ENCODE data around the gene TOR1A. TPM values are rescaled to one million over a fixed set of nuclear protein-coding genes. Genes with fewer than 3 reads are reported as not detected.

The TOR1A gene
- total RNA-seq, 2 experiments from 2014 or later = 31.9 to 32.4 TPM

DNA sequence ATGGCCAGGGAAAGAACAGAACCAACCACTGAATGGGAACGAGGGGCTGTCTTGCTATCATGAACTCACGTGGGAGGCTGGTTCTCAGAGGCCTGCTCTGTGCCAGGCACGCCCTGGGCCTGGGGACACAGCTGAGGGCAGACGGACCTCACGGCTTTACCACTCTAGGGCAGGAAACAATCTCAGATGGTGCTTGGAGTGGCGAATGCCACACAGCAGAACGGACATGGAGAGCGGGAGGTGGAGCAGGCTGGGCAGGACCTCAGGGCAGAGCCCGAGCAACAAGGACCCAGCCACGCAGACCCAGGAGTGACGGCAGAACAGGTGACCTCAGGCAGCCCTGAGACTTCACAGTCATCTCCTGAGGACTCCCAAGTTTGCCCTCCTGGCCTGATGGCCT, 8.7 kb downstream of the TOR1A start:
- H3K36me3 Mint-ChIP-seq (ENCODE audit: low read depth) = peaks cover 49% of the 10 kb centered on the region
- H3K9me3 Mint-ChIP-seq = no peaks in the 10 kb centered on the region
- ATAC-seq = no peak
- CTCF ChIA-PET = no interaction called here
- intact Hi-C loops (cut with micrococcal nuclease) = no loop called here
- no peaks in the 10 kb centered on the region for H3K27me3 Mint-ChIP-seq
- POLR2A ChIA-PET = interaction anchor here (1.3 to 1.5 kb wide), 3 partner anchors 8 to 29 kb away, joined by 3 to 5 read pairs (median 3); partner anchors contain the start of gene TOR1A
- DNase-seq = no peak
- H3K4me3 Mint-ChIP-seq = no peak overlapping the region
- peak overlapping the region; percentile 16 for H3K27ac Mint-ChIP-seq
- peaks cover 5% of the 10 kb centered on the region for H3K4me1 Mint-ChIP-seq (ENCODE audit: low read depth)
- TF ChIP-seq CTCF (IDR thresholded peaks at IDR 0.05) = no peak

DNA sequence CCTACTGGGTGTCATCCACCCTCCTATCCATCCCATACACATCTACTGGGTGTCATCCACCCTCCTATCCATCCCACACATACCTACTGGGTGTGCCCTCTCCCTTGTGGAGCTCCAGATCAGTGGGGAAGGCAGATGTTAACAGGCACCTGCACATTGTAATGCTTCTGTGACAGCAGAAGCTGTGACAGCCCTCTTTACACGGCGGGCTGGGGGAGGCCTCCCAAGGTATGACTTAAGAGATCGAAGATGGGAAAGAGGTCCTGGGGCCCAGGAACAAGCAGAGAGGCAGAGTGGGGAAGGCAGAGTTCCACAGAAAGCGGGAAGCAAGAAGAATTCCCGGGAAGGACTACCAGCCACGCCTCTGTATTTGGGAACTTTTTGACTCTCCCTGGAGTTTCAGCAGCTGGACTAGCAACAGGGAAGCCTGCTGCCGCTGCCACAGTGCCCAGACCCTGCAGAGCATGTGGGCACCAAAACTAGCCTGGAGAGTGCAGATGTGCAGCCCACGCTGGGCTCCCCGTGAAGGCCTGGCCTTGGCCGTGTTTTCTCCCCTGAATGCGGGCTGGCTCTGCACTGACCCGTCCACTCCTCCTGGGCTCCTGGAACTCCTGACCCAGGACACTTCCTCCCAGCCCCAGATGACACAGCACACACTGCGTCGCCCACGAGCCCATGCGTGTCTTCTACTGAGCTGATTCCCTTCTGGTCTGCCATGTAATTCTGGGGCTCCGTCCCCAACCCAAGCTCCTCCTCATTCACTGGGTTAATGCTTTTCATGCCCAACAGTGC, 9.3 kb downstream of the TOR1A start:
- no peak for DNase-seq
- H3K4me1 Mint-ChIP-seq (ENCODE audit: low read depth) = peaks cover 4% of the 10 kb centered on the region

GRCh38 chr9:129813661-129814060, 10.3 kb downstream of the TOR1A start:
- H3K4me1 Mint-ChIP-seq (ENCODE audit: low read depth) = peaks cover 4% of the 10 kb centered on the region
- CTCF ChIA-PET = interaction anchor here (0.6 kb wide), 1 partner anchor 252 kb away, joined by 3 read pairs; no protein-coding TSS in a partner anchor
- H3K36me3 Mint-ChIP-seq (ENCODE audit: low read depth) = peaks cover 57% of the 10 kb centered on the region
- intact Hi-C loops (cut with micrococcal nuclease) = no loop called here
- no peaks in the 10 kb centered on the region for H3K9me3 Mint-ChIP-seq
- H3K27ac Mint-ChIP-seq = no peak overlapping the region
- no peak overlapping the region for H3K4me3 Mint-ChIP-seq
- ATAC-seq = no peak
- no peak for TF ChIP-seq CTCF (IDR thresholded peaks at IDR 0.05)
- POLR2A ChIA-PET = interaction anchor here (2.0 kb wide), 1 partner anchor 9 kb away, joined by 8 read pairs; the partner anchor contains the start of gene TOR1A
- no peak for DNase-seq
- no peaks in the 10 kb centered on the region for H3K27me3 Mint-ChIP-seq

More for the DNA sequence above, 9.3 kb downstream of the TOR1A start:
- Mint-ChIP-seq H3K27ac (peak overlapping the region; percentile 28), H3K36me3 (ENCODE audit: low read depth) (peaks cover 54% of the 10 kb centered on the region), H3K9me3 (no peaks in the 10 kb centered on the region), H3K27me3 (no peaks in the 10 kb centered on the region), H3K4me3 (no peak overlapping the region)
- ChIA-PET POLR2A (interaction anchor here (1.3 to 1.5 kb wide), 3 partner anchors 9 to 29 kb away, joined by 3 to 5 read pairs (median 3); partner anchors contain the start of gene TOR1A), CTCF (no interaction called here)
- intact Hi-C loops (cut with micrococcal nuclease) = no loop called here
- no peak for TF ChIP-seq CTCF (IDR thresholded peaks at IDR 0.05)
- ATAC-seq = no peak

- no peak for ATAC-seq
- peaks cover 4% of the 10 kb centered on the region for H3K4me1 Mint-ChIP-seq (ENCODE audit: low read depth)
- CTCF ChIA-PET = interaction anchor here (2.3 kb wide), 1 partner anchor 86 kb away, joined by 7 read pairs; no protein-coding TSS in a partner anchor
These were observed 11.6 kb downstream of the TOR1A start for GRCh38 chr9:129812385-129812784.

More at GRCh38 chr9:129812385-129812784, 11.6 kb downstream of the TOR1A start:
- Mint-ChIP-seq H3K27ac (peak overlapping the region; percentile 51), H3K36me3 (ENCODE audit: low read depth) (peaks cover 54% of the 10 kb centered on the region), H3K27me3 (no peaks in the 10 kb centered on the region), H3K4me3 (no peak overlapping the region), H3K9me3 (no peaks in the 10 kb centered on the region)
- intact Hi-C loops (cut with micrococcal nuclease) = no loop called here
- POLR2A ChIA-PET = interaction anchor here (0.7 to 2.0 kb wide), 4 partner anchors 9 to 258 kb away, joined by 3 to 8 read pairs (median 4); partner anchors contain the start of genes TOR1A and TOR1B
- DNase-seq = no peak
- TF ChIP-seq CTCF (IDR thresholded peaks at IDR 0.05) = no peak

All from activated CD8-positive, alpha-beta T cell treated with anti-CD3 and anti-CD28 coated beads for 36 hours (primary cell).